Stromal cell of bone marrow (primary cell): ENCODE results near the gene UGP2.

Experiments
- DNase-seq: peaks from one replicate; pipeline ENCODE4 v3.0.0-alpha.2; 2012; ENCODE audit warnings: low read depth

The UGP2 gene

DNA sequence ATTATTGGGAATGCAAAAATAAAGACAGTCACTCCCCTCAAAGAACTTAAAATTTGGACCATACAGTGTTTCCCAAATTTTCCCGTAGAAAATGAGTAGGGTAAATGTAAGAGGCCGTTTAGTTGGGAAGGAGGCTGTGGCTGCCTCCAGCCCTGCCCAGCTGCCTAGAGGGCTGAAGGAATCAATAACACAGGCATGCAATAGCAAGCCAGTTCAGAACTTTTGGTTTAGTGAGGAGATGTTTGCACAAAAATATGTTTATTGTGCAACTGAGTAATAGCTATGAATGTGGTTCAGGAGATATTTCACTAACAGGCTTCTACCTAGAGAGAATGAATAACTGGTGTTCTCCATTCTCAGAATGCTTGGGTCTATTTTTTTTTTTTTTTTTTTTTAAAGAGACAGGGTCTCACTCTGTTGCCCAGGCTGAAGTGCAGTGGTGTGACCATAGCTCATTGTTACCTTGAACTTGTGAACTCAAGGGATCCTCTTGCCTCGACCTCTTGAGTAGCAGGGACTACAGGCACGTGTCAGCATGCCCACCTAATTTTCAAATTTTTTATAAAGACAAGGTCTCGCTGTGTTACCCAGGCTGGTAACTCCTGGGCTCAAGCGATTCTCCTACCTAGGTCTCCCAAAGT lies 23.6 kb downstream of the UGP2 start:
- DNase-seq = no peak

GRCh38 chr2:63866009-63866709 lies 24.5 kb downstream of the UGP2 start:
- no peak for DNase-seq

- no peak for DNase-seq
Measured at GRCh38 chr2:63870679-63871078, 29.0 kb downstream of the UGP2 start.

DNA sequence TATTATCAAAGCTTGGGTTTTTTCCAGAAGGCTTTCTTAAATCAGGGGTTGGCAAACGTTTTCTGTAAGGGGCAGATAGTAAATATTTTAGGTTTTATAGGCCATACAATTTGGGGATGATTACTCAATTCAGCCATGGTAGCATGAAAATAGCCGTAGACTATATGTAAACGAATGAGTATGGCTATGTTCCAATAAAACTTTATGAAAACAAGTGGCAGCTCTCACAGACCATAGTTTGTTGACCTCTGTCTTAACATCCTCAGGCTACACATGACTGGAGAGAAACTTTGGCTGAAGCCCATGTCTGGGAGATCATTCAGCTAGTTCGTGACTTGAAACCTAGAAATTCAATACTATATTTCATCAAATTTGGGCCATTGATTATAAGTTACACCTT lies 30.2 kb downstream of the UGP2 start:
- DNase-seq = no peak

DNA sequence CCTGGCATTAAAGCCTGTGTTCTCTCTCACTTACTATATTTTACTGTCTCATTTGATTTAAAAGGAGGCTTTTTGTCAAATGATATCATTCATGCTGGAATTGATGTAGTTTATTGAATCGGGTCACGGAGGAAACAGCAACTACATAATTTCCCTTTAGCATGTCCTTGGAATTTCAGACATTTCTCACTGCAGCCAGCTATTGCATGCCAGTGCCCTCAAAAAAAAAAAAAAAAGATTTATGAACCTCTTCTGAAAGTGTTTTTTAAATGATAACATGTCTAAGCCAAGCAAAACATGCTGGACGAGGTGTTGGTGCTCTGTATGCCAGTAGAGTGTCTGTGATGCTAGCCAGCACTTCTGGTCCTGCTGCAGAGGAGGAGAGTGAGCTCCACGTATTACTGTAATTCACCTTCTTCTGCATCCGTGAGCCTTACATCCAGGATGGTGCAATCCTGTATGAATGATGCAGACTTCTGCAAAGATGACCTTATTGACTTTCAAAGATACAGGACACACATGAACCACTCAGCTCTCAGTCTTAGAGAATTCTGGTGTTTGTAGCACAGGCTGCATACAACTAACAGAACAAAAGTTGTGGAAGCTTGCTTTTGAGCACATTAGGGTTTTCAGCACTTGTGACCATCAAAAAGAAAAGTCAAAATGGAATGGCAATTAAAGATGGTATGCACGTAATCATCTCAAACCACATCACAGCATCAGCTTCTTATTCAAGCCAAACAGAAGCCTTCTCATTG lies 31.1 kb downstream of the UGP2 start:
- no peak for DNase-seq

DNA sequence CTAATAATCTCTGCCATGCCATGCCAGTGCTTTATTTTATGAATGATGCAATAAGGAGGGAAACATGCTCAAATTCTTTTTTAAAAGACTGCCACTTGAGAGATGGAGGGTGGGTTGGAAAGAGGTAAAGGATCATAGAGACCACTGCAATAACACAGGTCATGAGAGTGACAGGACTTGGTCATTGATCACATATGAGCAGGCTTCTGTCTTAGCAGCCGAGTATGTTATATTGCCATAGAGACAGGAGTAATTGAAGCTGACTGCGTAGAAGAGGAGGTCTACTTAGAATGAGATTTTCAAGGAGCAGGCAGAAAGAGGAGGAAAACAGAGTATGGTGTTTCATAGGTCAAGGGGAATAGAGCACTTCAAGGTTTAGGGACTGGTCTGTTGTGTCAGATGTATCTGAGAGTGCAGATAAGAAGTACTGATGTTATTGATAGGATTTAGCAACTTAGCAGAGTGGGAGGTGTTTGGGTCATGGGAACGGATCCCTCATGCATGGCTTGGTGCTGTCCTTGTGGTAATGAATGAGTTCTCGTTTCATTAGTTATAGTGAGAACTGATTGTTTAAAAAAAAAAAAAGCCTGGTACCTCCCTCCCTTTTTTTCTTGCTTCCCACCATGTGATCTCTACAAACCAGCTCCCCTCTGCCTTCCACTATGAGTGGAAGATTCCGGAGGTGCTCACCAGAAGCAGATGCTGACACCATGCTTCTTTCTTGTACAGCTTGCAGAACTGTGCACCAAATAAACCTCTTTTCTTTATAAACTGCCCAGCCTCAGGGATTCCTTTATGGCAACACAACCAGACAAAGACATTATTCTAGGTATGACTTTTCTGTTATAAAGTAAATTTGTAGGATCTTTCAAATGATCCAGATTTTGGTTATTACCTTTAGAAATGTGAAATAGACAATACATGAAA lies 32.8 kb downstream of the UGP2 start:
- DNase-seq = no peak

DNA sequence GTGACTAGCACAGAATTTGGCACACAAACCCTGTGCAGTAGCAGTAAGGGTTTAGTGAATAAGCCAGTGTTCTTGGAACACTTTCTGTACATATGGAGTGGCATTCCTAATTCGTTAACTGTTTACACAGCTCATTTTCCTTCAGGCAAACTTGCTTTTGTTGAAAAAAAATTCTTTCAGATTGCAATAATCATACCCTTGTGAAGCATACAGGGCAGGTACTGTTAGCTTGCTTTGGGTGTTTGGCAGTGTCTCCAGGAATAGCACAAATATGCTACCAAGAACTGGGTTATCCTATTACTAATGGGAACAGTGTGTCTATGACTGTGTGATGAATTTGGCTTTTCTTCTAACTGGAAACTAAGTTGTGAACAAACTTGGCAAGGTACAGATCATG lies 33.4 kb downstream of the UGP2 start:
- peak; percentile 25 for DNase-seq

- DNase-seq = no peak
Measured at GRCh38 chr2:63875559-63876245, 34.0 kb downstream of the UGP2 start.

DNA sequence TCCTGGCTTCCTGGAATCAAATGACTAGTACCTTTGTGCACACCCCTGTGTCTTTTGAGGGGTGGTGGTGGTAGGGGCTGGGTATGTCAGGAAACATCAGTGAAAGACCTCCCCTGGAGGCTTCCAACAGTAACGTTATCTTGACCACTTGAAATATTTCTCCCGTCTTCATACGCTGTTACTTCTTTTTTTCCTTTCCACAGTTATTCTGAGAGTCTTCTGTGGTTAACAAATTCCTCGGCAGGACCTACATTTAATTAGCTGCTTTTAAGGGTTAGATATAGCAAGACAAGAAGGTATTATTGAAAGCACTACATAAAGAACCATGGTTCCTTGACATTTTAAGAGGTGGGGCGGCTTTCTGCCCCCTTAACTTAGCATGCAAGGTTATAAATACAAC lies 34.6 kb downstream of the UGP2 start:
- no peak for DNase-seq

DNA sequence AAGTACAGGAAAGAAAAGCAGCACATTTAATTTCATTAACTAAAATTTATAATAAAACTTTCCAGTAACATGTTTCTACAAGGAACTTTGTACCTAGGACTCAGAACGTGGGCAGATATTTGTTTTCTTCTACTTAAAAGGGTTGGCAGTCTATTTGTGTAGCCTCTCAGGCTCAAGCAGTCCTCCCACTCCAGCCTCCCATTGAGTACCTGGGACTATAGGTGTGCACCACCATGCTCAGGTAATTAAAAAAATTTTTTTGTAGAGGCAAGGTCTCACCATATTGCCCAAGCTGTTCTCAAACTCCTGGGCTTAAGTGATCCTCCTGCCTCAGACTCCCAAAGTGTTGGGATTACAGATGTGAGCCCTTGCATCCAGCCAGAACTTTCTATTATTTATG lies 36.8 kb downstream of the UGP2 start:
- no peak for DNase-seq

- no peak for DNase-seq
Measured at GRCh38 chr2:63879876-63880433, 38.3 kb downstream of the UGP2 start.

DNA sequence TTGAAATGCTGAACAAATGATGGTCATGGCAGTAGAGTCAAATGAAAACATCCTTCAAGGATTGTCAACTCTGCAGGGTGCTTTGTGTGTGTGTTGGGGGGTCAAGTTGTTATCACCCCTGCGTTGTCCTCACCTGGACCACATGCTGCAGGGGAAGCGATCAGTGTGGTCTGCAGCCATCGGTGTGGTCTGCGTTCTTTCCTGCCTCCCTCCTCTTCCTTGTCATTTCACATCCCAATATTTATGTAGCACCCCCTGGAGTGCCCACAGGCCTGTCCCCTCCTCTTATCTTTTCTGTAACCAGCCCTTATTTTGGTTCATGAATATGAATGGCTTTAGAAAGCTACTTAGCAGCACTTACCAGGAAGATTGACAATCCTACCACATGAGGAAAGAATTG lies 38.9 kb downstream of the UGP2 start:
- DNase-seq = no peak

- no peak for DNase-seq
Measured at GRCh38 chr2:63881205-63881604, 39.5 kb downstream of the UGP2 start.

GRCh38 chr2:63882395-63883105 lies 40.9 kb downstream of the UGP2 start:
- DNase-seq = no peak

DNA sequence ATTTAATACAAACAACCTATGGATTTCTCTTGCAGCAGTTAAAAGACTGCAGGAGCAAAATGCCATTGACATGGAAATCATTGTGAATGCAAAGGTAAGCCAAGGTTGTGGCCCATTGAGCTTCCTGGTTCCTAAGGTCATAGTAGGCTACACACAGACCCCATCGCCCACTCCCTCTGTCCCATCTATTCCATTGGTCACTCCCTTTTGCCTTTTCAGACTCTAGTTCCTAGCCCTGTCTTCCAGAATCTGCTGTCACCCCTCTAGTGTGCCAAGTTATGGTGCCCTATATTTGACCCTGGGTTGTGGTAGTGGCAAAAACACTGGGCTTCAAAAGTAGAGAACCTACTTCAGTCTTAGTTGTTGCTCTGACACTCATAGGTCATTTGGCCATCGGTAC lies 44.7 kb downstream of the UGP2 start:
- DNase-seq = no peak

- no peak for DNase-seq
Measured at GRCh38 chr2:63888053-63888452, 46.4 kb downstream of the UGP2 start.

DNA sequence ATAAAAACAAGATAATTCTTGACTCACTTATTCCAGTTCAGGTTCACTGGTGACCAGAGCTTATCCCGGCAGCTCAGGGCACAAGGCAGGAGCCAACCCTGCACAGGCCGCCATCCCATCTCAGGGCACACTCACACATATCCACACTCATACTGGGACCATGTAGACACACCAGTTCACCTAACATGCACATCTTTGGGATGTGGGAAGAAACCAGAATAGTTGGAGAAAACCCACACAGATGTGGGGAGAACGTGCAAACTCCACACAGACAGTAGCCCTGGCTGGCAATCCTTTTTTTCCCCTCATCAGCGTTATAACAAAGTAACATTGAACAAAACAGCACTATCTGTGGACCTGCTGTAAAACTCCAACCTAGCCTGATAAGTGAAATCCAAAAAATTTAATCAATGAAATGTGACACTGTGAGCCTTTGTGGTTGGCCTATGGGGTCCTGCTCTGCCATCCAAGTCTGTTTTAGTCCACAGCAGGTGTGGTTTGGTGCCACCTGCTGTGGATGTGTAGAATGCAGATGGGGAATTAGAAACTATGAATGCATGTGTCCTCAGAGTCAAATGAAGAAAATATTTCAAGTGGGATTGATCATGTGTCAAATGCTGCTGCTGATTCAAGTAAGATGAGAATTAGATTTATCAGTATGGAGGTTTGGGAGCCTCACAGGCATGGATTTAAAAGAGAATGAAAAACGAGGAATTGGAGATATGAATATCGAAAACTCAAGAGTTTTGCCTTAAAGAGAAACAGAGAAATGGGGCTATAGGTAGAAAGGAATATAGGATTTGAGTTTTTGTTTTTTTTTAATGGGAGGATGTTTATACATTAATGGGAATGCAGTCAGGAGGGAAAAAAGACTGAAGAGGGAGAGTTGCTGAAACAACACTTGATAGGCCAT lies 47.0 kb downstream of the UGP2 start:
- no peak for DNase-seq

GRCh38 chr2:63890678-63891077 lies 49.0 kb downstream of the UGP2 start:
- DNase-seq = no peak

DNA sequence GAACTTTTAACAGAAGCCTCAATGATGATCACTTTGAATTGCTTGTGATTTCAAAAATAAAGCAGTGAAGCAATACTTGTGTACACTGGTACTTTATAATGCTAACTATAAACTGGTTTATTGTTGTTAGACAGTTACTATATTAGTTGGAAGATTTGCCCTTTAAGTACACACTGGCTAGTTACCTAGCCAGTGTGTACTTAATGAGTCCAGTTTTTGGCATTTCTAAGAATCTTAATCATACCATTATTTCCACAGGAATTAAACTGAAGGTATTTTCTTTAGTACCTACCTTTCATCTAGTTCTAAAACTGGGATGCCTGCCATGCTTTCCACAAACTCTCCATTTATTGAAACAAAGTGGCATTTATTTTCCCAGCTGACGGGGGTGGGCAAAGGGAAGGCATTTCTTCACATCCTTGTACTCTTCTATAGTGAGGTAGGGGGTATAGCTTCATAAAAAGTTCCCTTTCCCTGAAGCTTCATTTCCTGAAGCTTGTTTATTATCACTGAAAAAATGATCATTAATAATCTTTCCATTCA lies 49.9 kb downstream of the UGP2 start:
- no peak for DNase-seq
